ENCODE data around the gene KCNH8. TPM values are rescaled to one million over a fixed set of nuclear protein-coding genes. Genes with fewer than 3 reads are reported as not detected.

Gene KCNH8
- total RNA-seq, 3 donors from 2014 or later (not counting 1 experiment from before 2014, with no cell fraction given): 0.10 TPM; not detected in 2

DNA sequence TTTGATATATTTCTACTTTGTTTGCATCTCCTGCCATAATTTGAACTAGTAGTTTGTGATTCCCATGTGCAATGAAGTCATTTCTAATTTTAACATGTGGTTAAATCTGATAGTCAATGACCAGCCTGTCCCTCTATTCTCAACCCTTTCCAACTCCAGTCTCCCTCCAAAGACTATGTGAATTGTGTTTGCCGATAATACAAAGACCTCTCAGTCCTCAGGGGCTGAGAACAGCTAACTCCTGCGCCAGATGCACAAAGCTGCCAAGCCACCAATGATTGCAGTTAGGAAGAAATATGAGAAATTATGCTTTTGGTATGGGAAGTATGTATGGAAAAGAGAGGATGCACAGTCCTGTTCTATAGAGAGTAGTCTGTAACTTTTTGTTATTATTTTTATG is 54.0 kb downstream of the KCNH8 start:
- intact Hi-C loops (cut with micrococcal nuclease): no loop called here
- WGBS (ENCODE audit: insufficient coverage): 100% methylated on average over 2 of the region's 2 CpGs
- Mint-ChIP-seq H3K27ac (no peak overlapping the region), H3K36me3 (no peaks in the 10 kb centered on the region), H3K9me3 (no peaks in the 10 kb centered on the region), H3K4me3 (no peak overlapping the region), H3K4me1 (no peaks in the 10 kb centered on the region), H3K27me3 (ENCODE audit: low read depth in 2 of 2) (peaks cover 0 to 3% of the 10 kb centered on the region in 2 donors)
- H3K27me3 ChIP-seq (ENCODE audit: control insufficient read depth, insufficient read depth, low read length): no peaks in the 10 kb centered on the region
- TF ChIP-seq, protein P1, sequence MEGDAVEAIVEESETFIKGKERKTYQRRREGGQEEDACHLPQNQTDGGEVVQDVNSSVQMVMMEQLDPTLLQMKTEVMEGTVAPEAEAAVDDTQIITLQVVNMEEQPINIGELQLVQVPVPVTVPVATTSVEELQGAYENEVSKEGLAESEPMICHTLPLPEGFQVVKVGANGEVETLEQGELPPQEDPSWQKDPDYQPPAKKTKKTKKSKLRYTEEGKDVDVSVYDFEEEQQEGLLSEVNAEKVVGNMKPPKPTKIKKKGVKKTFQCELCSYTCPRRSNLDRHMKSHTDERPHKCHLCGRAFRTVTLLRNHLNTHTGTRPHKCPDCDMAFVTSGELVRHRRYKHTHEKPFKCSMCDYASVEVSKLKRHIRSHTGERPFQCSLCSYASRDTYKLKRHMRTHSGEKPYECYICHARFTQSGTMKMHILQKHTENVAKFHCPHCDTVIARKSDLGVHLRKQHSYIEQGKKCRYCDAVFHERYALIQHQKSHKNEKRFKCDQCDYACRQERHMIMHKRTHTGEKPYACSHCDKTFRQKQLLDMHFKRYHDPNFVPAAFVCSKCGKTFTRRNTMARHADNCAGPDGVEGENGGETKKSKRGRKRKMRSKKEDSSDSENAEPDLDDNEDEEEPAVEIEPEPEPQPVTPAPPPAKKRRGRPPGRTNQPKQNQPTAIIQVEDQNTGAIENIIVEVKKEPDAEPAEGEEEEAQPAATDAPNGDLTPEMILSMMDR (IDR thresholded peaks at IDR 0.05): no peak
- ATAC-seq (no peak), DNase-seq (no peak)
- H3K27ac ChIP-seq (ENCODE audit: low read length): no peak overlapping the region
- H3K9me3 ChIP-seq (ENCODE audit: control insufficient read depth, insufficient read depth, low read length): no peaks in the 10 kb centered on the region
- H3K4me1 ChIP-seq (ENCODE audit: control insufficient read depth, insufficient read depth, low read length): no peaks in the 10 kb centered on the region
- no peak overlapping the region for H3K4me3 ChIP-seq (ENCODE audit: low read length)
- no peaks in the 10 kb centered on the region for H3K36me3 ChIP-seq (ENCODE audit: control insufficient read depth, insufficient read depth, low read length)

DNA sequence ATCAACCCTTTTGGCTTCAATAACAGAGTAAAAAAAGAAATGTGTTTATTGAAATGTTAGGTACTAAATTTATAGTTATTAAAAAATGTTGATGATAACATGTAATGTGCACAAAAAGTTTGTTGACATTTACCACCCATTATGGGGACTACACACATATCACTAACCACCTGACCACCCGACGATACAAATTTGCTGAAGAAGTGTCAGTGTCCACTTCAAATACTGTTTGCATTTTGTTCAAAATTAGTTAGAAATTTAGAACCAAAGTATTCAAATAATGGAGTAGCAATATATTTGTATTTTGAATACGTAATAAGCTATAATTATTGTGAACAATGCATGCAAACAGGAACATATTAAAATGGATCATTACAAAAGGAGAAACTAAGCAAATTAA is 54.4 kb downstream of the KCNH8 start:
- intact Hi-C loops (cut with micrococcal nuclease): no loop called here
- Histone ChIP-seq H3K27ac (ENCODE audit: low read length) (no peak overlapping the region), H3K4me3 (ENCODE audit: low read length) (no peak overlapping the region), H3K36me3 (ENCODE audit: control insufficient read depth, insufficient read depth, low read length) (no peaks in the 10 kb centered on the region), H3K4me1 (ENCODE audit: control insufficient read depth, insufficient read depth, low read length) (no peaks in the 10 kb centered on the region), H3K27me3 (ENCODE audit: control insufficient read depth, insufficient read depth, low read length) (no peaks in the 10 kb centered on the region), H3K9me3 (ENCODE audit: control insufficient read depth, insufficient read depth, low read length) (no peaks in the 10 kb centered on the region)
- H3K9me3 Mint-ChIP-seq: no peaks in the 10 kb centered on the region
- H3K36me3 Mint-ChIP-seq: no peaks in the 10 kb centered on the region
- no peak overlapping the region for H3K27ac Mint-ChIP-seq
- H3K4me1 Mint-ChIP-seq: no peaks in the 10 kb centered on the region
- TF ChIP-seq, protein P1 (IDR thresholded peaks at IDR 0.05): no peak
- 100% methylated on average over 1 of the region's 3 CpGs for WGBS (ENCODE audit: insufficient coverage)
- H3K4me3 Mint-ChIP-seq: no peak overlapping the region
- DNase-seq: no peak
- no peak for ATAC-seq
- peaks cover 0 to 2% of the 10 kb centered on the region in 2 donors for H3K27me3 Mint-ChIP-seq (ENCODE audit: low read depth in 2 of 2)

DNA sequence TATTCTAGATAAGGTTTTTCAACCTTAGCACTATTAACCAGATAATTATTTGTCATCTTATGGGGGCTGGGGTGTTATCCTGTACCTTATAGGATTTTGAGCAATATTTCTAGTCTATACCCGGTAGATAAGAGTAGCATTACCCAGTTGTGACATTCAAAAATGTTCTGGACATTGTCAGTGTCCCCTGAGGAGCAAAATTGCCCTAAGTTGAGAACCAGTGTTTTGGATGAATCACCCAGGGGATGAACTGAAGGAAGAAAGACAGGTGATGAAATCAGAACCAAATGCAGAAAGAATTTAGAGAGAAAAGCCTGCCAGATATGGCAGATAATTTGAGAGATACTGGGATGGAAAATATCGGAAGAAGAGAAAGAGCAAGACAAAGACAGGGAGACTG is 58.2 kb downstream of the KCNH8 start:
- no peaks in the 10 kb centered on the region for H3K27me3 ChIP-seq (ENCODE audit: control insufficient read depth, insufficient read depth, low read length)
- Mint-ChIP-seq H3K27ac (no peak overlapping the region), H3K4me1 (no peaks in the 10 kb centered on the region), H3K9me3 (no peaks in the 10 kb centered on the region), H3K27me3 (ENCODE audit: low read depth in 2 of 2) (no peaks in the 10 kb centered on the region), H3K4me3 (no peak overlapping the region), H3K36me3 (no peaks in the 10 kb centered on the region)
- DNase-seq (no peak), ATAC-seq (no peak)
- no peaks in the 10 kb centered on the region for H3K4me1 ChIP-seq (ENCODE audit: control insufficient read depth, insufficient read depth, low read length)
- 97% methylated on average over 2 of the region's 2 CpGs for WGBS (ENCODE audit: insufficient coverage)
- TF ChIP-seq, protein P1 (IDR thresholded peaks at IDR 0.05): no peak
- H3K36me3 ChIP-seq (ENCODE audit: control insufficient read depth, insufficient read depth, low read length): no peaks in the 10 kb centered on the region
- intact Hi-C loops (cut with micrococcal nuclease): no loop called here
- no peak overlapping the region for H3K4me3 ChIP-seq (ENCODE audit: low read length)
- no peak overlapping the region for H3K27ac ChIP-seq (ENCODE audit: low read length)
- H3K9me3 ChIP-seq (ENCODE audit: control insufficient read depth, insufficient read depth, low read length): no peaks in the 10 kb centered on the region

DNA sequence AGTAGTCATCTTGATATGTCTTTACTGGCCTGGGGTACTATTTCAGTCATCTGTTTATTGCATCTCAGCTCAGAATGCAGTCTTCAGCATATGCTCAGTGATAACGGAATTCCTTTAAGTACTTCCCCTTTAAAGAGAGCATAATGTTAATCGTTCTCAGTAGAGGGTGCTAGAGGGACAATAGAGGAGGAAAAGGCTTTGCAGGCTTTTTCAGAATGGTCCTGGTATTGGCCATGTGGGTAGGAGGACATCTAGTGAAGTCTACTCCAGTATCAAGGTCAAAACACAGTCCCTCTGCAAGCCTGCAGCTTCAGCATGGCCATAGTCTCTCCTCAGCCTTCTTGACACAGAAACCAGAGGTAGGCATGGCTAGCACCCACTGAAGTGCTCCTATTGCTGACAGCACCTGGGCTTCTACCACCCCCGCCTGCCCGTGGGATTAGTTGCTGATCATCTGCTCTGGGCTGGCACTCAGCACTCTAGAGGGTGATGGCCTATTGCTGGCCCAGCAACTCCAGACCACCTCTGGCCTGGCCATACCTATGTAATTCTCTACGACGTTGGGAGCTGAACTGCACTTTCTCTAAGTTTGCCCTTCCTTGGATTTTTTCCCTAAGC is 65.4 kb downstream of the KCNH8 start:
- no peaks in the 10 kb centered on the region for H3K4me1 ChIP-seq (ENCODE audit: control insufficient read depth, insufficient read depth, low read length)
- no peak overlapping the region for H3K4me3 ChIP-seq (ENCODE audit: low read length)
- peaks cover 0 to 2% of the 10 kb centered on the region in 2 donors for H3K9me3 Mint-ChIP-seq
- no peaks in the 10 kb centered on the region for H3K4me1 Mint-ChIP-seq
- intact Hi-C loops (cut with micrococcal nuclease): no loop called here
- no peaks in the 10 kb centered on the region for H3K27me3 Mint-ChIP-seq (ENCODE audit: low read depth in 2 of 2)
- no peaks in the 10 kb centered on the region for H3K36me3 ChIP-seq (ENCODE audit: control insufficient read depth, insufficient read depth, low read length)
- DNase-seq (no peak), ATAC-seq (no peak)
- no peaks in the 10 kb centered on the region for H3K36me3 Mint-ChIP-seq
- H3K27me3 ChIP-seq (ENCODE audit: control insufficient read depth, insufficient read depth, low read length): no peaks in the 10 kb centered on the region
- H3K4me3 Mint-ChIP-seq: no peak overlapping the region
- 70% methylated on average over 6 of the region's 6 CpGs for WGBS (ENCODE audit: insufficient coverage)
- no peak overlapping the region for H3K27ac Mint-ChIP-seq
- no peaks in the 10 kb centered on the region for H3K9me3 ChIP-seq (ENCODE audit: control insufficient read depth, insufficient read depth, low read length)
- TF ChIP-seq, protein P1 (IDR thresholded peaks at IDR 0.05): no peak
- no peak overlapping the region for H3K27ac ChIP-seq (ENCODE audit: low read length)

All from natural killer cell (primary cell).